Left renal cortex interstitium (tissue), 4 donors: ENCODE data around the gene SFT2D3. TPM values are rescaled to one million over a fixed set of nuclear protein-coding genes. Genes with fewer than 3 reads are reported as not detected.
"Not testable (repeated sequence)": the region's sequence is repeated elsewhere in the genome, so short reads cannot be mapped to it uniquely, and the experiment has no call there.

Experiments used
- DNase-seq, 4 donors: peaks; one replicate each; pipeline ENCODE4 v3.0.0-alpha.2; 2013; ENCODE audit warnings: low read depth in 4 of 4, low spot score in 2 of 4, missing footprints in 1 of 4
- polyA plus RNA-seq, 4 donors: library from polyadenylated mRNA; unstranded; fragments of 120-200 nt; gene quantifications; one replicate each; pipeline ENCODE4 v1.2.1, GENCODE V29; 2013; ENCODE audit not compliant: insufficient read length in 4 of 4

The SFT2D3 gene
- polyA plus RNA-seq, 4 donors, result not detected

DNA sequence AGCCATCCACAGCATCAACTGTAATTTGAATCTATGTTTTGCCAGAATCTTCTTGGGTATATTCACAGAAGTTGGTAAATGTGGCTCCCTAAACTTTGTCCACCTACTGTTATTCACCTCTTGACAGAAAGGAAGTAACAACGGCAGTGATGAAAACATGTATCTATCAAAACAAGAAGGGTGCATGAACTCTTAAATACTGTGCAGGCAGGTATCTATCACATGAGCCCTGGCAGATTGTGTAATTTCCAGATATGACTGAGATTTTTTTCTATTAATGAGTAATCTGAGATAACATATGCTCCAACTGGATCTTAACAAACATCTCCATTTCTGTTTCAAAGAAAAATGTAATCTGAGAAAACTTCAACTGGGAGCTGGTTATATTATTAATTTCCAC, 36.6 kb downstream of the SFT2D3 start:
- no peak for DNase-seq

DNA sequence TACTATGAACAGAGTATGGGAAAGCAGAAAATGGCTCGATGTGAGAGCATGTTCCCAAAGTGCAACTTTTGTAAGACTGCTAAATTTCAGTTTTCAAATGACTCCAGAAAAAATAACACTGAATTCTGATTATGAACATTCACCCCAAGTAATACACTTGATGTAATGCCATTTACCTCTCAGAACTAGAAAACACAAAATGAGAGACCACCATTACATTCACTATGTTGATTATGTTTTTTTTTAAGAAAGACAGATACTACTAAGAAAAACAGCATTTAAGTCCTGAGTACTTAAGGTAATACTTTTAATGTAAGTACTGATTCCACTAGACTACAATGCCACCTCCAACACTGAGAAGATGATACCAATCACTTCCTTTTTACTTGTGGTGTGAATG, 38.5 kb downstream of the SFT2D3 start:
- DNase-seq, result no peak

DNA sequence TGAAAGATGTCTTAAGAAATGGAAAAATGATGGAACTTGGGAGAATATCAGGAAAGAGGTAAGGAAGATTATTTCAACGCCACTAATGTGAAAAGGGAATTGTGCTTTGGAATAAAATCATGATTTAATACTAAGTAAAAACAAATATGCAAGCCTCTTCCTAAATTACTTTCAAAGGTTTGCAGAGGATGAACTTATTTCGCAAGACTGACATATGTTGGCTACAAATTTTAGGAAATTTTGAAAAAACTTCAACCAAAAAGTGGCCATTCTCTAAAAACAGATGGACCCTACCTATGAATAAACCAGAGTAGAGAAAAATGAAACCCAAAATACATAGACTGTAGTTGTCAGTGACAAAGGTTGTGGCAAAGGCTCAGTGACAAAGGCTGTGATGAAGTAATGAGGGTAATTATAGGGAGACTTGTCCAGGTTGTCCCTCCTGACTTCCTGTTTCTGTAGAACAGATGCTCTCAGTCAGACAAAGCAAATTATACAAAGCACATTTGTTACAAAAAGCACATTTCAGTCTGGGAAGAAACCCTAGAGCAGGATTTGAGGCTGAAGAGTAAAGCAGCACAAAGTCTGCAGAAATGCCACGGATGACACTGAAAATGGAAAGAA, 39.5 kb downstream of the SFT2D3 start:
- no peak for DNase-seq

DNA sequence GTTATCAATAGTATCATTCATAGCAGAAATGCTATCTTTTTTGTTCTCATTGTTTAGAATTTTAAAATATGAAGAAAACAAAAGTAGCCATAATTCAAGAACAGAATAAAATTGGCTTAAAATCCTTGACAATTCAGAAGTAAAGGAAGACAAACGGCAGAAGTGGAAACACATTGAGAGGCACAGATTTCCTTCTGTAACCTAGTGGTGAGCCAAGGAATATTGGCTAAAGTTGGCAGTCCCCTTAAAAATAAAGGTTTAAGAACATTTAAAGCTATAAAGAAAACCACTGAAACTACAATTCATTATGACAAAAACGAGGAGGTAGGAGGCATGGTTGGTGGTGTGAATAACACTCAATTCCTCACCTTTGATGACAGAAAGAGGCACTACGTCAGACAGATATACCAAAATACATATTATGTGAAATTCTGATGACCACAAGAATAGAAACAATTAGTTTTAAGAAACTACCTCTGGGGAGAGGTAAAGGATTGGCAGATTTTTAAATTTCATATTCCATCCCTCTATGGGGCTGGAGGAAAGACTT, 42.3 kb downstream of the SFT2D3 start:
- no peak for DNase-seq

- DNase-seq, result no peak
Observed at GRCh38 chr2:127747621-127748020, 46.3 kb downstream of the SFT2D3 start.

DNA sequence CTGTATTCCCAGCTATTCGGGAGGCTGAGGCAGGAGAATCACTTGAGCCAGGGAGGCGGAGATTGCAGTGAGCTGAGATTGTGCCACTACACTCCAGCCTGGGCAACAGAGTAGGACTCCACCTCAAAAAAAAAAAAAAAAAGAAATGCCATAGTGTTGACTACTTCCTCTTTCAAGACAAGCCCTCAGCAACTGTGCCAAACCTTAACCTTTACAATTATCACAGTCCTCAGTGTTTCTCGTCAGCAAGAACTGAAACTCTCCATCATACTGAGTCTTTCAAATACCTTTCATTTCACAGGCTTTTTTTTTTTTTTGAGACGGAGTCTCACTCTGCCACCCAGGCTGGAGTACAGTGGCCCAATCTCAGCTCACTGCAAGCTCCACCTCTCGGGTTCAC, 48.2 kb downstream of the SFT2D3 start:
- DNase-seq, result not testable (repeated sequence)

- DNase-seq, result no peak
Observed at GRCh38 chr2:127753374-127753773, 52.1 kb downstream of the SFT2D3 start.

- DNase-seq, result no peak
Observed at GRCh38 chr2:127754186-127754585, 52.9 kb downstream of the SFT2D3 start.

Other genes with a start within 250 kb of the SFT2D3 start
- gene IWS1, start 175.0 kb upstream of the SFT2D3 start, polyA plus RNA-seq, result 10 to 100 TPM; 60.9 to 74.7 (median 69.8) TPM
- gene MYO7B, start 165.8 kb upstream of the SFT2D3 start, polyA plus RNA-seq, result 10 to 100 TPM; 14.2 to 28.9 (median 22.9) TPM
- 1 to 10 TPM in 2 of 4 donors, under 1 TPM in 2; 0.48 to 4.8 (median 0.98) TPM for gene GPR17, start 55.3 kb upstream of the SFT2D3 start, polyA plus RNA-seq
- 10 to 100 TPM; 17.4 to 23.2 (median 20.9) TPM for gene LIMS2, start 26.0 kb upstream of the SFT2D3 start, polyA plus RNA-seq
- gene WDR33, start 109.7 kb downstream of the SFT2D3 start, polyA plus RNA-seq, result 10 to 100 TPM; 45.3 to 65.9 (median 54.4) TPM
- 10 to 100 TPM; 34.8 to 38.9 (median 36.5) TPM for gene POLR2D, start 156.7 kb downstream of the SFT2D3 start, polyA plus RNA-seq
- gene AMMECR1L, start 184.5 kb downstream of the SFT2D3 start, polyA plus RNA-seq, result 10 to 100 TPM; 25.7 to 28.8 (median 27.4) TPM